GM19023 (cell line): ENCODE measurements around the gene CYP2E1.
"Not testable (repeated sequence)": the region's sequence is repeated elsewhere in the genome, so short reads cannot be mapped to it uniquely, and the experiment has no call there.

Experiments
- ATAC-seq: cut with Tn5 transposase; IDR thresholded peaks from one replicate; pipeline ENCODE4 v1.9.1; 2021; ENCODE audit warnings: mild to moderate bottlenecking, moderate library complexity; ENCODE audit not compliant: unreplicated experiment

CYP2E1 gene

GRCh38 chr10:133568831-133569527, 41.8 kb downstream of the CYP2E1 start:
- ATAC-seq: not testable (repeated sequence)

GRCh38 chr10:133569801-133570200, 42.6 kb downstream of the CYP2E1 start:
- ATAC-seq: not testable (repeated sequence)

- not testable (repeated sequence) for ATAC-seq
Measured at GRCh38 chr10:133572055-133572454, 44.9 kb downstream of the CYP2E1 start.

- not testable (repeated sequence) for ATAC-seq
Measured at GRCh38 chr10:133573460-133573859, 46.3 kb downstream of the CYP2E1 start.

GRCh38 chr10:133577037-133577436, 49.9 kb downstream of the CYP2E1 start:
- not testable (repeated sequence) for ATAC-seq
